ENCODE data around the gene MAST4.
A peak's percentile ranks its signal among the peaks of the same experiment; 100 is the strongest.

DNA sequence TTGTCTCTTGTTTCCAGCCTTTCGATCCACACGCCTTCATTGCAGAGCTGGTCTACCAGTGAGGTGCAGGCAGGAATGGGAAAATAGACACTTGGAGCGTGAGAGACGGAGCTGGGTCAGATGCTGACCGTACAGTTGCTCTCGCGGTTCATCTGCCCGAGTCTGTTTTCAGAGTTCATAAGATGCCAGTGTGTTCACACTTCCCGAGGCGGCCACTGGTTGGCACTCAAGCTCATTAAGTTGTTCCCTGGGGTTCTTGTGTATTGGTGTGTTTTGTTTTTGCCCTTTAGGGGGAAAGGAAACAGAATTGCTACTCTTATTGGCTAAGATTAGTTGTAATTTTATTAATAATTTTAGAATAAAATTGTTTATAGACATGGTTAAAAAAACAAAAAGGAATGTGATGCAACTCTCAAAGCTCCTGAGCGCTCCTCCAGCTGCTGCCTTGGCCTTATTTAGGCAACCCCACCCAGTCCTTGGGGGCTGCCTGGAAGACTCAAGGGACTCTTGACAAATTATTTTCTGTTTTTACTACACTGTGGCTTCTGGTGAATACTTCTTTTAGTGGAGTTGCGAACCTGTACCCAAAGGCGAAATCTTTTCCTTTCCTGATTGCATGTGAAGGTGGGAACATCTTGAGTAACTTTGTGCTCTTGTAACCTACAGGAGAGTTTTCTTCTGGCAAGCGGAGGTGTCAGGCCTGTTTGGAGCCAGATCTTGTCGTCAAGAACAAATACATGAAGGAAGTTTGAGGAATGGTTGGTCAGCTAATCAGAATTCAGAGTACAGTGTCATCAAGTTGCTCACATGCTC is 146.1 kb downstream of the MAST4 start:
- TF ChIP-seq, protein P1, sequence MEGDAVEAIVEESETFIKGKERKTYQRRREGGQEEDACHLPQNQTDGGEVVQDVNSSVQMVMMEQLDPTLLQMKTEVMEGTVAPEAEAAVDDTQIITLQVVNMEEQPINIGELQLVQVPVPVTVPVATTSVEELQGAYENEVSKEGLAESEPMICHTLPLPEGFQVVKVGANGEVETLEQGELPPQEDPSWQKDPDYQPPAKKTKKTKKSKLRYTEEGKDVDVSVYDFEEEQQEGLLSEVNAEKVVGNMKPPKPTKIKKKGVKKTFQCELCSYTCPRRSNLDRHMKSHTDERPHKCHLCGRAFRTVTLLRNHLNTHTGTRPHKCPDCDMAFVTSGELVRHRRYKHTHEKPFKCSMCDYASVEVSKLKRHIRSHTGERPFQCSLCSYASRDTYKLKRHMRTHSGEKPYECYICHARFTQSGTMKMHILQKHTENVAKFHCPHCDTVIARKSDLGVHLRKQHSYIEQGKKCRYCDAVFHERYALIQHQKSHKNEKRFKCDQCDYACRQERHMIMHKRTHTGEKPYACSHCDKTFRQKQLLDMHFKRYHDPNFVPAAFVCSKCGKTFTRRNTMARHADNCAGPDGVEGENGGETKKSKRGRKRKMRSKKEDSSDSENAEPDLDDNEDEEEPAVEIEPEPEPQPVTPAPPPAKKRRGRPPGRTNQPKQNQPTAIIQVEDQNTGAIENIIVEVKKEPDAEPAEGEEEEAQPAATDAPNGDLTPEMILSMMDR (IDR thresholded peaks at IDR 0.05) = peak in 2 of 4 experiments; percentile 8 to 11
- TF ChIP-seq EP300 (IDR thresholded peaks at IDR 0.05) = no peak

Measured in gastroesophageal sphincter (tissue), 3 donors.